Measurements from ENCODE around the gene GCAT.

GRCh38 chr22:37771081-37771480, 36.7 kb upstream of the GCAT start:
- TF ChIP-seq ZFP3 (CRISPR knock-in tag; IDR thresholded peaks at IDR 0.05), result no peak
- TF ChIP-seq ZFP30 (CRISPR knock-in tag; IDR thresholded peaks at IDR 0.05), result no peak
- TF ChIP-seq ISL1 (CRISPR knock-in tag; IDR thresholded peaks at IDR 0.05), result no peak
- TF ChIP-seq PATZ1 (CRISPR knock-in tag; IDR thresholded peaks at IDR 0.05; ENCODE audit: borderline replicate concordance), result no peak
- TF ChIP-seq RARB (CRISPR knock-in tag; IDR thresholded peaks at IDR 0.05), result no peak
- TF ChIP-seq TOX (CRISPR knock-in tag; IDR thresholded peaks at IDR 0.05; ENCODE audit: borderline replicate concordance), result no peak
- TF ChIP-seq, protein P1, sequence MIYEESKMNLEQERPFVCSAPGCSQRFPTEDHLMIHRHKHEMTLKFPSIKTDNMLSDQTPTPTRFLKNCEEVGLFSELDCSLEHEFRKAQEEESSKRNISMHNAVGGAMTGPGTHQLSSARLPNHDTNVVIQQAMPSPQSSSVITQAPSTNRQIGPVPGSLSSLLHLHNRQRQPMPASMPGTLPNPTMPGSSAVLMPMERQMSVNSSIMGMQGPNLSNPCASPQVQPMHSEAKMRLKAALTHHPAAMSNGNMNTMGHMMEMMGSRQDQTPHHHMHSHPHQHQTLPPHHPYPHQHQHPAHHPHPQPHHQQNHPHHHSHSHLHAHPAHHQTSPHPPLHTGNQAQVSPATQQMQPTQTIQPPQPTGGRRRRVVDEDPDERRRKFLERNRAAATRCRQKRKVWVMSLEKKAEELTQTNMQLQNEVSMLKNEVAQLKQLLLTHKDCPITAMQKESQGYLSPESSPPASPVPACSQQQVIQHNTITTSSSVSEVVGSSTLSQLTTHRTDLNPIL (CRISPR knock-in tag; IDR thresholded peaks at IDR 0.05; ENCODE audit: low read depth), result no peak
- no peak for TF ChIP-seq TCF4 (CRISPR knock-in tag; IDR thresholded peaks at IDR 0.05; ENCODE audit: borderline replicate concordance)
- no peak for TF ChIP-seq SNAI2 (CRISPR knock-in tag; IDR thresholded peaks at IDR 0.05)

Measured in SK-N-SH treated with all-trans-retinoic acid at 6 μM for 48 hours (cell line).